H1 (cell line): ENCODE data around the gene CCDC107. TPM values are rescaled to one million over a fixed set of nuclear protein-coding genes. Genes with fewer than 3 reads are reported as not detected.

Experiments
- CTCF ChIA-PET: fragments of 300-600 bp; sonication (Branson Sonifier 250); formaldehyde crosslinking; loops from one replicate; lab custom pipeline; 2021; ENCODE audit not compliant: partially characterized antibody; lab: Charles Lee
- POLR2A ChIA-PET: fragments of 300-600 bp; sonication (Branson Sonifier 250); formaldehyde crosslinking; loops from one replicate; lab custom pipeline; 2021; ENCODE audit warnings: inconsistent platforms; ENCODE audit not compliant: partially characterized antibody; lab: Charles Lee
- DNase-seq, 2 experiments: peaks; one replicate each; pipeline versions ENCODE4 v3.0.0 to v3.0.0-alpha.2; 2010 to 2022; ENCODE audit warnings: low spot score in 2 of 2, low read depth in 1 of 2, mixed read lengths in 1 of 2
- FAIRE-seq: peaks from 2 replicates; lab custom pipeline; 2011; peaks lifted over from hg19 to GRCh38; lab: Jason Lieb, UNC
- H2AFZ ChIP-seq: 2 replicates; pipeline ENCODE4 v1.8.1; 2012; ENCODE audit warnings: low read length, inconsistent platforms
- H2AK5ac ChIP-seq: 2 replicates; pipeline ENCODE4 v1.6.1; 2013; ENCODE audit warnings: low read depth, low read length
- H2BK120ac ChIP-seq: replicated peaks from 2 replicates; pipeline ENCODE3; 2013; ENCODE audit warnings: low read depth, low read length, inconsistent platforms
- H2BK12ac ChIP-seq: 2 replicates; pipeline ENCODE4 v1.6.1; 2013; ENCODE audit warnings: low read depth, low read length
- H2BK15ac ChIP-seq: 2 replicates; pipeline ENCODE4 v1.6.1; 2013; ENCODE audit warnings: low read length
- H2BK20ac ChIP-seq: 2 replicates; pipeline ENCODE4 v1.6.1; 2013; ENCODE audit warnings: low read length
- H2BK5ac ChIP-seq: 2 replicates; pipeline ENCODE4 v1.6.1; 2013; ENCODE audit warnings: low read depth, low read length
- H3K14ac ChIP-seq: 2 replicates; pipeline ENCODE4 v1.6.1; 2013; ENCODE audit warnings: inconsistent platforms; ENCODE audit not compliant: insufficient read length
- H3K18ac ChIP-seq: 2 replicates; pipeline ENCODE4 v1.6.1; 2013; ENCODE audit warnings: low read length; ENCODE audit errors: extremely low read depth
- H3K23ac ChIP-seq: 2 replicates; pipeline ENCODE4 v1.6.1; 2013; ENCODE audit warnings: inconsistent platforms; ENCODE audit not compliant: insufficient read length
- H3K23me2 ChIP-seq: 2 replicates; pipeline ENCODE4 v1.6.1; 2013; ENCODE audit warnings: low read depth, low read length
- H3K27ac ChIP-seq: 2 replicates; pipeline ENCODE4 v1.6.1; 2011; ENCODE audit warnings: low read depth, low read length, inconsistent platforms
- H3K27me3 ChIP-seq, 4 experiments: replicated peaks in 1 of 4; 1 replicate in 1 of 4; 2 replicates in 3 of 4; pipeline versions ENCODE4 v1.6.1 to v1.8.1; 2011 to 2013; ENCODE audit warnings: low read length in 3 of 4, mild to moderate bottlenecking in 3 of 4, inconsistent platforms in 2 of 4, mixed read lengths in 2 of 4, moderate library complexity in 1 of 4; ENCODE audit not compliant: control insufficient read depth in 3 of 4, insufficient read depth in 3 of 4; ENCODE audit errors: extremely low read depth in 1 of 4
- H3K36me3 ChIP-seq, 4 experiments: 2 replicates each; pipeline versions ENCODE4 v1.6.1 to v1.8.1; 2011 to 2013; ENCODE audit warnings: mild to moderate bottlenecking in 4 of 4, low read length in 3 of 4, moderate library complexity in 2 of 4, control low read depth in 1 of 4, inconsistent platforms in 1 of 4; ENCODE audit not compliant: insufficient read depth in 4 of 4, control insufficient read depth in 2 of 4
- H3K4ac ChIP-seq: replicated peaks from 2 replicates; pipeline ENCODE3; 2013; ENCODE audit warnings: low read length, low read depth, mixed read lengths, inconsistent platforms; ENCODE audit not compliant: insufficient read length
- H3K4me1 ChIP-seq, 4 experiments: replicated peaks in 1 of 4; 1 replicate in 1 of 4; 2 replicates in 3 of 4; pipeline versions ENCODE4 v1.6.1 to v1.8.1; 2011 to 2013; ENCODE audit warnings: low read length in 3 of 4, inconsistent platforms in 2 of 4, mixed read lengths in 1 of 4; ENCODE audit not compliant: insufficient read depth in 4 of 4, control insufficient read depth in 3 of 4
- H3K4me2 ChIP-seq, 2 experiments: 2 replicates each; pipeline versions ENCODE4 v1.6.1 to v1.8.1; 2011 to 2013; ENCODE audit warnings: low read depth in 2 of 2, low read length in 2 of 2, control low read depth in 1 of 2, inconsistent platforms in 1 of 2, mild to moderate bottlenecking in 1 of 2; ENCODE audit not compliant: insufficient read depth in 1 of 2
- H3K4me3 ChIP-seq, 4 experiments: fragments of 200-600, 300-600 bp in 1 of 4; sonication (generic), shearing (Covaris generic), sonication (Bioruptor Twin) in 1 of 4; 2 replicates each; pipeline versions ENCODE4 v1.5.1 to v1.8.1; 2011 to 2016; ENCODE audit warnings: low read length in 4 of 4, low read depth in 3 of 4, control low read depth in 2 of 4, inconsistent platforms in 2 of 4, mild to moderate bottlenecking in 2 of 4, mixed read lengths in 1 of 4, moderate library complexity in 1 of 4; ENCODE audit not compliant: insufficient read depth in 2 of 4; ENCODE audit errors: extremely low read depth in 1 of 4
- H3K56ac ChIP-seq: replicated peaks from 2 replicates; pipeline ENCODE3; 2013; ENCODE audit warnings: low read depth, mild to moderate bottlenecking, mixed read lengths, low read length, inconsistent platforms; ENCODE audit not compliant: insufficient read length
- H3K79me1 ChIP-seq: 2 replicates; pipeline ENCODE4 v1.6.1; 2013; ENCODE audit warnings: low read depth, low read length, control low read depth
- H3K79me2 ChIP-seq, 2 experiments: 2 replicates each; pipeline versions ENCODE4 v1.6.1 to v1.8.1; 2012 to 2013; ENCODE audit warnings: low read length in 2 of 2, mild to moderate bottlenecking in 2 of 2, inconsistent platforms in 1 of 2; ENCODE audit not compliant: insufficient read depth in 2 of 2, control insufficient read depth in 1 of 2
- H3K9ac ChIP-seq, 4 experiments: replicated peaks in 1 of 4; 1 replicate in 1 of 4; 2 replicates in 3 of 4; pipeline versions ENCODE4 v1.6.1 to v1.8.1; 2011 to 2013; ENCODE audit warnings: low read depth in 3 of 4, low read length in 3 of 4, control low read depth in 2 of 4, mild to moderate bottlenecking in 2 of 4, moderate library complexity in 2 of 4, inconsistent platforms in 1 of 4; ENCODE audit errors: extremely low read depth in 1 of 4
- H3K9me3 ChIP-seq, 2 experiments: 2 replicates each; pipeline versions ENCODE4 v1.6.1 to v1.8.1; 2012 to 2013; ENCODE audit warnings: mild to moderate bottlenecking in 2 of 2, moderate library complexity in 2 of 2, control low read depth in 1 of 2, inconsistent platforms in 1 of 2, low read depth in 1 of 2, low read length in 1 of 2, mixed read lengths in 1 of 2; ENCODE audit not compliant: insufficient read depth in 2 of 2
- H4K20me1 ChIP-seq, 2 experiments: replicated peaks in 1 of 2; 2 replicates each; pipeline versions ENCODE3 to v1.8.1; 2011 to 2013; ENCODE audit warnings: inconsistent platforms in 2 of 2, low read length in 2 of 2, mild to moderate bottlenecking in 1 of 2; ENCODE audit not compliant: insufficient read depth in 2 of 2, control insufficient read depth in 1 of 2
- H4K5ac ChIP-seq: 2 replicates; pipeline ENCODE4 v1.6.1; 2013; ENCODE audit warnings: low read length, low read depth, mixed read lengths, inconsistent platforms; ENCODE audit not compliant: insufficient read length
- H4K8ac ChIP-seq: 2 replicates; pipeline ENCODE4 v1.8.0; 2013; ENCODE audit warnings: mild to moderate bottlenecking, moderate library complexity, low read length, inconsistent platforms; ENCODE audit not compliant: insufficient read depth; ENCODE audit errors: extremely low read depth
- H4K91ac ChIP-seq: replicated peaks from 2 replicates; pipeline ENCODE3; 2013; ENCODE audit warnings: low read length, mixed read lengths, inconsistent platforms; ENCODE audit not compliant: insufficient read length
- CBX8 ChIP-seq: fragments of 300-800, 300-1000 bp; sonication (generic); IDR thresholded peaks from 2 replicates; pipeline ENCODE4 v1.7.1; 2016; ENCODE audit warnings: low read depth, low read length, borderline replicate concordance
- CEBPB ChIP-seq: IDR thresholded peaks from 2 replicates; pipeline ENCODE4 v1.6.1; 2012; ENCODE audit warnings: low read depth, low read length
- EGR1 ChIP-seq: IDR thresholded peaks from 2 replicates; pipeline ENCODE4 v1.6.1; 2011; ENCODE audit warnings: low read depth, low read length, borderline replicate concordance
- GTF2F1 ChIP-seq: IDR thresholded peaks from 2 replicates; pipeline ENCODE4 v1.6.1; 2012; ENCODE audit warnings: low read depth, low read length, improper control_type of control experiment, borderline replicate concordance
- KDM4A ChIP-seq: IDR thresholded peaks from one replicate; pipeline ENCODE4 v1.7.1; 2012; ENCODE audit warnings: low read depth, mild to moderate bottlenecking, moderate library complexity, low read length, inconsistent platforms; ENCODE audit not compliant: severe bottlenecking
- MAFK ChIP-seq: IDR thresholded peaks from 2 replicates; pipeline ENCODE4 v1.6.1; 2012; ENCODE audit warnings: low read depth, mild to moderate bottlenecking, improper control_type of control experiment, low read length
- MAX ChIP-seq: IDR thresholded peaks from 2 replicates; pipeline ENCODE4 v1.6.1; 2012; ENCODE audit warnings: inconsistent platforms
- PHF8 ChIP-seq: fragments of 200-600 bp; sonication (generic); conservative IDR thresholded peaks from 2 replicates; pipeline ENCODE4 v1.7.1; 2012; ENCODE audit warnings: low read depth, mild to moderate bottlenecking, inconsistent platforms, low read length, moderate library complexity
- POLR2AphosphoS5 ChIP-seq: IDR thresholded peaks from 2 replicates; pipeline ENCODE4 v1.6.1; 2011; ENCODE audit warnings: low read depth, low read length
- SP4 ChIP-seq: IDR thresholded peaks from 2 replicates; pipeline ENCODE4 v1.6.1; 2012; ENCODE audit warnings: low read length, inconsistent platforms
- YY1 ChIP-seq: IDR thresholded peaks from 2 replicates; pipeline ENCODE4 v1.6.1; 2011; ENCODE audit warnings: low read depth, mild to moderate bottlenecking, low read length
- ZNF274 ChIP-seq: IDR thresholded peaks from 2 replicates; pipeline ENCODE4 v1.7.0; 2012; ENCODE audit warnings: low read length, borderline replicate concordance; ENCODE audit errors: extremely low read depth
- WGBS, 2 experiments: shearing (Covaris generic) in 1 of 2; methylation state at CpG; one replicate each; pipeline versions ENCODE4 v1.1.6 to v1.1.7; 2013 to 2015; ENCODE audit warnings: low lambda C conversion rate in 2 of 2, mixed read lengths in 2 of 2, inconsistent platforms in 1 of 2, low coverage in 1 of 2, missing lambda C conversion rate in 1 of 2; ENCODE audit not compliant: insufficient replicate concordance in 2 of 2, insufficient coverage in 1 of 2, insufficient read length in 1 of 2; ENCODE audit errors: extremely low coverage in 1 of 2, missing lambda C conversion rate in 1 of 2; 5-methylcytosine and 5-hydroxymethylcytosine counted together
- polyA plus RNA-seq, 7 experiments: library from polyadenylated mRNA; depleted of rRNA in 3 of 7; stranded (reverse) in 5 of 7; unstranded in 2 of 7; fragments of >200 nt in 5 of 7; fragments of 200-250 nt in 2 of 7; gene quantifications; 1 replicate in 5 of 7; 2 replicates in 1 of 7; 4 replicates in 1 of 7; pipeline versions ENCODE4 v1.2.1 to v1.2.3, GENCODE V29; 2011 to 2013; ENCODE audit warnings: missing spikeins in 2 of 7, mixed read lengths in 2 of 7
- total RNA-seq: library from RNA; stranded (reverse); fragmentation: NEBNext Ultra II Directional; extraction: Animal tissue kit (Norgen Biotek cat#: 25700); gene quantifications from 2 replicates; pipeline ENCODE4 v1.2.1, GENCODE V29; 2021

CCDC107 gene
- total and polyA plus RNA-seq, 2 of the 8 experiments (the other 6 are each of a cell fraction or from before 2014, with no cell fraction given), result 8.2 to 9.0 TPM

GRCh38 chr9:35703906-35704672 is 46.0 kb downstream of the CCDC107 start:
- DNase-seq (no peak), FAIRE-seq (no peak)
- Histone ChIP-seq H3K9me3 (no peaks in the 10 kb centered on the region), H3K18ac (no peak overlapping the region), H3K27me3 (no peaks in the 10 kb centered on the region), H4K91ac (no peak overlapping the region), H3K79me2 (no peaks in the 10 kb centered on the region), H2BK20ac (no peak overlapping the region), H4K20me1 (peaks cover 0 to 9% of the 10 kb centered on the region in 2 experiments), H3K79me1 (no peaks in the 10 kb centered on the region), H4K5ac (no peak overlapping the region), H2BK12ac (no peak overlapping the region), H3K23ac (no peak overlapping the region), H3K23me2 (no peaks in the 10 kb centered on the region), H2AFZ (no peak overlapping the region), H3K14ac (no peak overlapping the region), H2BK120ac (no peak overlapping the region), H3K36me3 (peaks cover 47 to 89% (median 82%) of the 10 kb centered on the region in 4 experiments), H2AK5ac (no peak overlapping the region), H3K9ac (no peak overlapping the region; a peak in 1 of 7 replicates), H2BK5ac (no peak overlapping the region), H3K4ac (no peak overlapping the region), H4K8ac (no peak overlapping the region), H3K4me2 (no peak overlapping the region), H3K4me1 (no peaks in the 10 kb centered on the region), H3K56ac (no peak overlapping the region), H3K4me3 (no peak overlapping the region), H2BK15ac (no peak overlapping the region), H3K27ac (no peak overlapping the region)
- WGBS, 2 experiments, result 96% methylated on average over 25 of the region's 26 CpGs; no CpG with 5 or more reads in 1 of the 2 experiments
- CTCF ChIA-PET, result interaction anchor here (0.6 to 13.1 kb wide), 7 partner anchors 10 to 92 kb away, joined by 3 to 199 read pairs (median 4); partner anchors contain the start of genes ARHGEF39 and TPM2
- POLR2A ChIA-PET, result interaction anchor here (1.2 to 4.8 kb wide), 4 partner anchors 8 to 23 kb away, joined by 4 to 19 read pairs (median 12); partner anchors contain the start of gene TPM2
- TF ChIP-seq PHF8, result no peak
- no peak for TF ChIP-seq SP4
- no peak for TF ChIP-seq ZNF274
- TF ChIP-seq GTF2F1, result no peak
- TF ChIP-seq KDM4A, result no peak
- no peak for TF ChIP-seq POLR2AphosphoS5
- TF ChIP-seq YY1, result no peak
- TF ChIP-seq MAX, result no peak
- TF ChIP-seq CEBPB, result no peak
- no peak for TF ChIP-seq EGR1
- TF ChIP-seq CBX8, result no peak
- no peak for TF ChIP-seq MAFK
